ENCODE results near the gene CABP7. TPM values are rescaled to one million over a fixed set of nuclear protein-coding genes. Genes with fewer than 3 reads are reported as not detected.

CABP7 gene
- total RNA-seq (10 to 100 TPM in 4 of 9 donors, 1 to 10 TPM in 3, under 1 TPM in 2; 0.77 to 15.1 (median 6.7) TPM), polyA plus RNA-seq (1 to 10 TPM; 2.7 to 7.4 (median 5.0) TPM)
- long read RNA-seq, donor 1: 0 reads
- long read RNA-seq, donor 2: 0 reads
- long read RNA-seq, donor 3: 0 reads
- long read RNA-seq, donor 4: 0 reads
- long read RNA-seq, donor 5, transcript CABP7-201 (5 exons, 3,259 nt): major isoform, 39 of 52 reads
- long read RNA-seq, donor 5, partial matches to known transcripts: 2 of 52 reads
- long read RNA-seq, donor 5, other reads (novel, unspliced or antisense): 11 of 52 reads
- long read RNA-seq, donor 6: 0 reads
- long read RNA-seq, donor 7, partial matches to known transcripts: 7 of 14 reads
- long read RNA-seq, donor 7, other reads (novel, unspliced or antisense): 7 of 14 reads
- long read RNA-seq, donor 8: 0 reads
- long read RNA-seq, donor 9: 0 reads
- long read RNA-seq, donor 10, partial matches to known transcripts: 5 of 31 reads
- long read RNA-seq, donor 10, other reads (novel, unspliced or antisense): 26 of 31 reads

- Histone ChIP-seq H3K27ac (peak within 1 kb of the TSS in 1 of 5 donors; percentile 40), H3K4me3 (peak within 1 kb of the TSS in 2 of 4 donors; percentile 1 to 51), H3K4me1 (replicated peaks in 1 of 2) (peaks cover 7 to 10% of the 10 kb centered on the region in 2 donors), H3K36me3 (replicated peaks in 1 of 2) (no peaks in the 10 kb centered on the region), H3K27me3 (peaks cover 22% of the 10 kb centered on the region), H3K9me3 (replicated peaks in 1 of 3) (no peaks in the 10 kb centered on the region)
- no peak for TF ChIP-seq POLR2A (IDR thresholded peaks at IDR 0.05)
- TF ChIP-seq, protein P1, sequence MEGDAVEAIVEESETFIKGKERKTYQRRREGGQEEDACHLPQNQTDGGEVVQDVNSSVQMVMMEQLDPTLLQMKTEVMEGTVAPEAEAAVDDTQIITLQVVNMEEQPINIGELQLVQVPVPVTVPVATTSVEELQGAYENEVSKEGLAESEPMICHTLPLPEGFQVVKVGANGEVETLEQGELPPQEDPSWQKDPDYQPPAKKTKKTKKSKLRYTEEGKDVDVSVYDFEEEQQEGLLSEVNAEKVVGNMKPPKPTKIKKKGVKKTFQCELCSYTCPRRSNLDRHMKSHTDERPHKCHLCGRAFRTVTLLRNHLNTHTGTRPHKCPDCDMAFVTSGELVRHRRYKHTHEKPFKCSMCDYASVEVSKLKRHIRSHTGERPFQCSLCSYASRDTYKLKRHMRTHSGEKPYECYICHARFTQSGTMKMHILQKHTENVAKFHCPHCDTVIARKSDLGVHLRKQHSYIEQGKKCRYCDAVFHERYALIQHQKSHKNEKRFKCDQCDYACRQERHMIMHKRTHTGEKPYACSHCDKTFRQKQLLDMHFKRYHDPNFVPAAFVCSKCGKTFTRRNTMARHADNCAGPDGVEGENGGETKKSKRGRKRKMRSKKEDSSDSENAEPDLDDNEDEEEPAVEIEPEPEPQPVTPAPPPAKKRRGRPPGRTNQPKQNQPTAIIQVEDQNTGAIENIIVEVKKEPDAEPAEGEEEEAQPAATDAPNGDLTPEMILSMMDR (IDR thresholded peaks at IDR 0.05): no peak
- WGBS, 4 donors: 0 to 1% (median 0%) methylated on average over 1 to 113 of the region's 115 CpGs
- no peak for DNase-seq
- intact Hi-C loops (cut with DNase I): no loop called here
These were observed at the start of gene CABP7 for GRCh38 chr22:29719899-29720645. Gene CABP7 (plus strand): TSS chr22:29720003. CDS start chr22:29720425, 422 bp downstream.

- Histone ChIP-seq H3K4me3 (no peak overlapping the region), H3K27ac (no peak overlapping the region), H3K27me3 (no peaks in the 10 kb centered on the region), H3K36me3 (replicated peaks in 1 of 2) (peaks cover 0 to 56% of the 10 kb centered on the region in 2 donors), H3K4me1 (replicated peaks in 1 of 2) (no peaks in the 10 kb centered on the region), H3K9me3 (replicated peaks in 1 of 3) (no peaks in the 10 kb centered on the region)
- TF ChIP-seq, protein P1 (IDR thresholded peaks at IDR 0.05): no peak
- TF ChIP-seq POLR2A (IDR thresholded peaks at IDR 0.05): no peak
- 74 to 90% (median 86%) methylated on average over 1 to 3 of the region's 3 CpGs for WGBS, 4 donors
- DNase-seq: no peak
- intact Hi-C loops (cut with DNase I): no loop called here
These were observed 49.2 kb upstream of the CABP7 start for GRCh38 chr22:29670626-29671025.

DNA sequence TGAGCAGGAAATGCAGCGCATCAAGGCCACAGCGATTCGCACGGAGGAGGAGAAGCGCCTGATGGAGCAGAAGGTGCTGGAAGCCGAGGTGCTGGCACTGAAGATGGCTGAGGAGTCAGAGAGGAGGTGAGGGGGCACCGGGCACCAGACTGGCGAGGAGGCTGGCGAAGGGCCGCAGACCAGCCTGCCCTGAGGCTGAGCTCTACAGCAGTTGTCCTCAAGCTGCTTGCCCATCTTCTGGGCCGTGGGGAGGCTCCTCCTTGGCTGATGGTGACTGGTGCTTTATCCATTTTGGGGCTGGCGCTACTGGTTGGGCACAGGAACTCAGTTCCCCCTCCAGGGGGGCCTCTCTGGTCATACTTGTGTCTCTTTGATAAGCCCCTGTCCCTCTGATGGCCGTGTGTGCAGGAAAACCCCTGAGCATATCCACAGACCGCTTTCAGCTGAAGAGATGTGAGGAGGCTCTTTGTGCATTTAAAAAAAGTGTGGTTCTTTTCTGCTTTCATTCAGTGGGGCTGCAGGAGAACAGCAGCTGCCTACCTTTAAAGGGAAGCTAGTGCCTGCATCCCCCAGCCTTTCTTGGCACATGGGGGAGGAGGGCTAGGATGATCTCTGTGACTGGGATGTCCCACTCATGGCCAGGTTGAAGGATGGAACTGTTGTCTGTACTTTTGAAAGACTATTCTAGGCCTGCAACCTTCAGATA, 46.3 kb upstream of the CABP7 start:
- no peak for DNase-seq
- intact Hi-C loops (cut with DNase I): no loop called here
- Histone ChIP-seq H3K27ac (no peak overlapping the region), H3K4me1 (replicated peaks in 1 of 2) (no peaks in the 10 kb centered on the region), H3K4me3 (no peak overlapping the region), H3K9me3 (replicated peaks in 1 of 3) (no peaks in the 10 kb centered on the region), H3K36me3 (replicated peaks in 1 of 2) (peaks cover 0 to 72% of the 10 kb centered on the region in 2 donors), H3K27me3 (no peaks in the 10 kb centered on the region)
- TF ChIP-seq, protein P1 (IDR thresholded peaks at IDR 0.05): no peak
- no peak for TF ChIP-seq POLR2A (IDR thresholded peaks at IDR 0.05)
- WGBS, 4 donors: 84 to 90% (median 86%) methylated on average over 13 to 14 of the region's 14 CpGs

DNA sequence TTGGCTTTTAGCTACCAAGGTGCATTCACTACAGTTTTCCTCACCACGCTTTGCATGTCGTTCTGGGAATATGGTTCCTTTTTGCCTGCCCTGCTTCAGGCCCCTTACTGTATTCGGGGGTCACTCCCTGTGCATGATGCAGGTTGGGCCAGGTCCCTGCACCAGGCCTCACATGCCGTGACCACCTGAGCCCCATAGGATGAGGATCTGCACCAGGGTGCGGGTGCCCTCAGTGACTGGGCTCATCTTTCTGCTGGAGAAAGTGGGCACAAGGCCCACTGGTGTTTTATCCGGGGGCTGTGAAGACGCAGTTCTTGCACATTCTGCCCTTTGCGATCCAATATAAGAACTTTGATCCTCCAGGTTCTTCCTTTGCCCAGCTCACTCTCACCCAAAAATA, 45.7 kb upstream of the CABP7 start:
- intact Hi-C loops (cut with DNase I): no loop called here
- no peaks in the 10 kb centered on the region for H3K4me1 ChIP-seq (replicated peaks in 1 of 2)
- TF ChIP-seq, protein P1 (IDR thresholded peaks at IDR 0.05): no peak
- no peak for TF ChIP-seq POLR2A (IDR thresholded peaks at IDR 0.05)
- no peak overlapping the region for H3K4me3 ChIP-seq
- no peak for DNase-seq
- peaks cover 0 to 74% of the 10 kb centered on the region in 2 donors for H3K36me3 ChIP-seq (replicated peaks in 1 of 2)
- 85 to 93% (median 92%) methylated on average over 8 of the region's 8 CpGs for WGBS, 4 donors
- H3K9me3 ChIP-seq (replicated peaks in 1 of 3): no peaks in the 10 kb centered on the region
- H3K27ac ChIP-seq: no peak overlapping the region
- no peaks in the 10 kb centered on the region for H3K27me3 ChIP-seq

Measured in adrenal gland (tissue), 19 donors.